ENCODE data around the gene DUOX1.
"Not testable (repeated sequence)": the region's sequence is repeated elsewhere in the genome, so short reads cannot be mapped to it uniquely, and the experiment has no call there.

The DUOX1 gene

DNA sequence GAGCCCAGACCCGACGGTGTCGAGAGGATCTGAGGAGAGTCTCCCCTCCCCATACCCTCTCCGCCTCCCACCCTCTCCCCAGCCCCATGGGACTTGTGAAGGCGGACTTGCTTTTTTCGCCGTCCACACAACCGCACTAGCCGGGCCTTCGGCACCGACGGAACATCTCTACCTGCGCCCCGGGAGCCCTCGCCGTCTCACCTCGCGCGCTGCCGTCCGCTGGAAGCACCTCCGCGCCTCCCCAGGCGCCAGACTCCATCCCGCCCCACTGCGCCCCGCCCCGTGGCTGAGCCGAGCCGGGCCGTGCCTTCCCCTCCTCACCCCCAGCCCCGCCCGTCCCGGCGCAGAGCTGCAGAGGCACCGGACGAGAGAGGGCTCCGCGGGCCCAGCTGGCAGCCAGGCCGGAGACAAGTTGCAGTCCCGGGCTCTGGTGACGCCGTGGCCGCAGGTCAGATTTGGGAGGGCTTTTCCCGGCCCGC is at the start of gene DUOX1, which contains the start of gene DUOXA1:
TSS of gene DUOX1 (plus strand) at position 344 of the 479 bp plus-strand sequence. CDS start 1,973 bp downstream, outside the sequence.
TSS of gene DUOXA1 (minus strand) at position 229 of the 479 bp plus-strand sequence. CDS start 6,865 bp downstream, outside the sequence.
- DNase-seq = peak; percentile 62

DNA sequence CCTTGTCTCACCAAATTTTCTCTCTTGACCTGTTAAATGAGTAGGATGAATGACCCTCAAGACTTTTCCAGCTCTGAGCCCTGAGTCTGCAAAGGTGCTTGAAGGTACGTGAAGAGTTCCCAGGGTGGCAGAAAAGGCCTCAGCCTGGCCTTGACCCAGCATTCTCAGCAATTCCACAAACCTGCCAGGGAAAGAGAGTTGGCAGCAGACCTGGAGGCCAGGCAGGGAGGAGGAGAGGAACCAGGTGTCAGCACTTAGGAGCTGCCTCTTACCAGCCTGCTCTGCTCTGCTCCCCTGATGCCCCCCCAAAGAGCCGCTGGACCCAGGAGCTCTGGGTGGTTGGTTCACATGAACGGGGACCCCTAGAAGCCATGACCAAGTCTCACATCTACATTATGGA is 49.2 kb upstream of the DUOX1 start:
- not testable (repeated sequence) for DNase-seq

GRCh38 chr15:45082412-45082811 is 47.4 kb upstream of the DUOX1 start:
- not testable (repeated sequence) for DNase-seq

- no peak for DNase-seq
Observed at GRCh38 chr15:45083223-45083622, 46.6 kb upstream of the DUOX1 start.

- no peak for DNase-seq
Observed at GRCh38 chr15:45084163-45084562, 45.6 kb upstream of the DUOX1 start.

- DNase-seq = no peak
Observed at GRCh38 chr15:45087513-45087912, 42.3 kb upstream of the DUOX1 start.

DNA sequence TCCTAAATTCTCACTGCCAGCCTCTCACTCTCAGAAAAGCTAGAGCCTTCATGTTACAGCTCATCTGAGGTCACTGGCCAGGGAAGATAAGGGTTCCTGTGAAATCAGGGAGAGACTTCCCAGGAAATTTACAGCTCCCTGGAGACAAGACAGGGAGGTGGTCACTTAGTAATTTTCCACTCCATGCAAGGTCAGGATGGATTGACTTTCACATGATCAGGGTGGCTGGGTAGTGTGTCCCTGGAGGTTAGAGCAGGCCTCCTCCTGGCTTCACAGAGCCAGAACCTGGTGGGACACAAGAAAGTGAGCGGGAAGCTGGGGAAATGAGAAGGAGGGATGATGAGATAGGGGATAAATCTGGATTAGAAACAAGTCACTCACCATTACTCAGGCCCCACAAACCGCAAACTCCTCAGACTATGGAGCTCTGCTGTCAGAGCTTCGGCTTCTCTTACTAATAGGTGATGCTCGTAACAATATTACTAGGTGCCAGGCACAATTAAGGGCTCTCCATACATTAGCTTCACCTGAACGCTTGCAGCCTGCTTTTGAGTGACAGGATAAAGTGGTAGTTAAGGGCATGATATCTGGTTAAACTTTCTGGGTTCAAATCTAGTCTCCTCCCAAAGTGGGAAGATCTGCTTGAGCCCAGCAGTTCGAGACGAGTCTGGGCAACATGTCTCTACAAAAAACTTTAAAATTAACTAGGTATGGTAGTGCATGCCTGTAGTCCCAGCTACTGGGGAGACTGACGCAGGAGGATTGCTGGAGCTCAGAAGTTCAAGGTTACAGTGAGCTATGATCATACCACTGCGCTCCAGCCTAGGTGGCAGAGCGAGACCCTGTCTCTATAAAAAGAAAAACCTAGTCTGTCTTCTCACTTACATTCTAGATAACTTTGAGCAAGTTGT is 40.7 kb upstream of the DUOX1 start:
- DNase-seq = no peak

DNA sequence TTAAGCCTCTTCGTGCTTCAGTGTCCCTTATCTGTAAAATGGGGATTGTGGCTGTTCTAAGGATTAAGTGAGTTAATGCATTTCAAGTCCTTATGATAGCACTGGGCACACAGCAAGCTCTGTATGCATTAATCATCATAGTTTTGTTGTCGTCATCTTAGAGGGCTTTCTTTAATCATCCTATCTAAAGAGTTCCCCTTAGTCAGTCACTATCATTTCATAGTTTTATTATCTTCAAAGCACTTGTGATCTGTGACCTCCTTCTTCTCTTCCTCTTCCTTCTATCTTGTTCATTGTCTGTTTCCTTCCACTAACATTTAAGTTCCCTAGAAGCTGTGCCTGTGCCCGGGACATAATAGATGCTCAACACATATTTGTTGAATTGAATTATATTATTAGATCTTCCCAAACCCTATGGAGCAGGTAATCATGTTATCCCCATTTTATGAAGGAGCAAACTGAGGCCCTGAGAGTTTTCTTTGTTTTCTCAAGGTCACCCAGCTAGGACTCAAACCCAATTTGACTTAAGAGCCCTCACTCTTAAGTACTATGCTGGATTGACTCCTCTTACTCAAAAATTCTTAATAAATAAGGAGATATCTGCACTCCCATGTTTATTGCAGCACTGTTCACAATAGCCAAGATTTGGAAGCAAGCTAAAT is 40.0 kb upstream of the DUOX1 start:
- no peak for DNase-seq

DNA sequence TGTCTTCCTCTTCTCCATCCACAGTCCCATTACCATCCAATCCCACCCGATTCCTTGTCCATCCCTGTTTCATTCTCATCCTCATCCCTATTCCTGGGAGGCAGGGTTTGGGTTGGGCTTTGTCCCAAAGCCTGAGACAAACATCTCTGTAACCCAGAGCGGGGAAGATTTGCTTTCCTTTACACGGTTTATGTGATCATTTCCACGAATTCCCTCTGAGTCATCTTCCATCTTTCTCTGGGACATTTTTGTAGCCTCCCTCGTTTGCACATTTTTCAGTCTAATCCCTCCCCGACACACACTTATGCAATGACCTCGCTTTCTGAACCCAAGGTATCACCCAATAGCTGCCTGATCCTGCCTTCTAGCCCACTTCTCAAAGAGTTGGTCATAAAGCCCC is 38.6 kb upstream of the DUOX1 start:
- DNase-seq = no peak

DNA sequence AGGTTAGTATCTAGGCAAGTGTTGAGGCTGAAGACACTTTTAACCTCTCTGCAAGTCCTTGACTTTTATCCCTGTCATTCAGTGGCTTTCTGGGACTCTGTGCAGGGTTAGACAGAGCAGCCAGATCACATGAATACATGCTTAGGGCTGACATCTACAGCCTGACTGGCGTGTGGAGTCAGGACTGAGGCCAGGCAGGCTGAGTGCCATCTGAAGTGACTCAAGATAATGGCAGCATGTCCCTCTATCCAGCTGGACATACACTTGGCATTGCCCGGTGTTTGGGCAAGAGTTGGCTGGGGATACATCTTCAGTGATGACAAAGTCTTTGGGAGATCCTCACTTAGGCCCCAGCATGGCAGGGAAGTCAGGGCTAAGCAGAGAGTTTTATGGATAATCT is 38.2 kb upstream of the DUOX1 start:
- no peak for DNase-seq

GRCh38 chr15:45093013-45093412 is 36.8 kb upstream of the DUOX1 start:
- DNase-seq = no peak

DNA sequence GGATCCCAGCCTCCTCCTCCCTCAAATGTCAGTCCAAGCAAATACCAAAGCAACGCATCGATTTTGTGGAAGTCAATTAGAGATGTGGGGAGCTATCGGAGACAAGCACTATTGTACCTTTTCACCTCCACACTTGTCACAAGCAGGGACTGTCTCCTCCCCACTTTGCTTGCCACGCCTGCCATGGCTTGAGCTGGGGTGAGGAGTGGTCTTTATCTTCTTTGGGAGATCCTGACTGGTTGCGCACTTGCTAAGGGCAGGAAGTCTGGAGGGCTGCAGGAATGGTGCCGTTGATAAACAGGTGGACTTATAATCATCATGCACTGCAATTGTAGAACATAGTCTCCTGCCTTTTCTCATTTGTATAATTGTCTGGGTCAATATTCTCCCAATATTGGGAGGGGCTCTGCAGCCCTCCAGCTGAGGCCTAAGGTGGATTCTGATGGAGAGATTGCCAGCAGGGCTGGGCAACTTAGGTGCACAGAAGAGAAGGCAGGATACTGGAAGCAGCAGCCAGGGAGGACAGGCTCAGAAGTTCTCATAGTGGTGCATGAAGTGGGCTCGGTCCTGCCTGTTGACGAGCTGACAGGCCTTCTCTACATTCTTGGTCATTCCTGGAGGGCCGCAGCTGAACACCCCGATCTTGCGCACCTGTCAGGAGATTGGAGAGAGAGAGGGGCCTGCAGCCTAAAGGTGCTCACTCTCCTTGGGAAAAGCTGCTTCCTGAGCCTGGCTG is 36.0 kb upstream of the DUOX1 start:
- DNase-seq = no peak

GRCh38 chr15:45094358-45094730 is 35.5 kb upstream of the DUOX1 start:
- DNase-seq = no peak

DNA sequence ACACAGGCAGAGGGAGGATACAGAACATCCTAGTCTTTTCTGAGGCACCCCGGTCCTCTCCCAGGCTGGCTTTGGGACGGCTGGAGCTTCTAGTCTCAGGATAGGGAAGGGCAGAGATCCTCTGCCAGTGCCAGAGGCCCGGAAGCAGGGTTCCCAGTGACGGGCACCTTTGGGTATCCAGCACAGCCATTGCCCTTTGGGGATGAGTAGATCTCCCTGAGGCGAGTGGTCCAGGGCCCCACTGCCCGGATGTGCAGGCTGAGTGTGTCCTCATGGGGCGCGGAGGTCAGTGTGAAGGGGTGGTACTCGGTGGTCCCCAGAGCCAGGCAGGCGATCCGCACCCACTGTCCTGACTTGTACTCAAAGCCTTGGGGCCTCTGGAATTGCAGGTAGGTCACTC is 34.1 kb upstream of the DUOX1 start:
- DNase-seq = no peak

DNA sequence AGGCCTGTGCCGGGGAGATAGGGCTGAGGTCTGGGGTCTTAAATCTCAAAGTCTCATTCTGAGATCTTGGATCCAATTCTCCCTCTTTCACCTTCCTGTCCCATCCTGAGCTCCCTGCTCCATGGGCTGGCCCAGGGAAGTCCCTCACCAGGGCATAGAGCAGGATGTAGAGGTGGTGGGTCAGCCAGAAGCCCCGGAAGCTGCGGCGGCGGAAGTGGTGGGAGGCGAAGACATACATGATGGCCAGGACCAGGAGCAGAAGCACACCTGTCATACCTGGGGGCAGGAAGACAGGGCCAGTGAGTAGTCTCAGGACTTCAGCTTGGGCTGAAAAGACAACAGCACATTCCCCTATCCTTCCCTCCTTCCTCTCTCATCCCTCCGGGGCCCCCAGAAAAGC is 32.3 kb upstream of the DUOX1 start:
- DNase-seq = no peak

DNA sequence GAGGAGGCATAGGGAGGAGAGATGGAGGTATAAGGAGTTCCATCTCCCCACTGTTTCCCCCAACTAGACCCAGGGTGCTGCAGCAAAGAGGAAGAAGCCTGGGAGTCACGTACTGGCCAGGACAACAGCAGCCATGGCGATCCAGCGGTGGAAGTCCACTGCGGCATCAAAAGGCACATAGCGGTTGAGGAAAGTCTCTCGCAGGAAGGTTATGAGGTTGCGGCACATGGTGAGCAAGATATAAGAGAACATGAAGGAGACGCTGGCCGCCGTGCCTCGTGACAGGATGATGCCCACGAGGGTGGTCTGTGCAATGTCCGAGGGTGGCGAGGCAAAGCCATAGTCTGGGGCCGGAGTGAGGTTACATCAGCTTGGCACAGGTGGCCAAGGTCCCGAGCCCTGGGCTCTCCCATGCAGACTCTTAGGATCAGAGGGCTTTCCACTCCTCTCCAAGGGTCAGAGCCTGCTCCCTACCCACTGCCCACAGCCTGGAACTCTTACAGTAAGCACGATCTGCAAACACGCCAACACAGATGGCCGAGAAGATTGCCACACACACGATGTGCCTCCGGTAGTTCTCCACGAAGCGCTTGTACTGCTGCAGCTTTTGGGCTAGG is 30.1 kb upstream of the DUOX1 start:
- DNase-seq = no peak

DNA sequence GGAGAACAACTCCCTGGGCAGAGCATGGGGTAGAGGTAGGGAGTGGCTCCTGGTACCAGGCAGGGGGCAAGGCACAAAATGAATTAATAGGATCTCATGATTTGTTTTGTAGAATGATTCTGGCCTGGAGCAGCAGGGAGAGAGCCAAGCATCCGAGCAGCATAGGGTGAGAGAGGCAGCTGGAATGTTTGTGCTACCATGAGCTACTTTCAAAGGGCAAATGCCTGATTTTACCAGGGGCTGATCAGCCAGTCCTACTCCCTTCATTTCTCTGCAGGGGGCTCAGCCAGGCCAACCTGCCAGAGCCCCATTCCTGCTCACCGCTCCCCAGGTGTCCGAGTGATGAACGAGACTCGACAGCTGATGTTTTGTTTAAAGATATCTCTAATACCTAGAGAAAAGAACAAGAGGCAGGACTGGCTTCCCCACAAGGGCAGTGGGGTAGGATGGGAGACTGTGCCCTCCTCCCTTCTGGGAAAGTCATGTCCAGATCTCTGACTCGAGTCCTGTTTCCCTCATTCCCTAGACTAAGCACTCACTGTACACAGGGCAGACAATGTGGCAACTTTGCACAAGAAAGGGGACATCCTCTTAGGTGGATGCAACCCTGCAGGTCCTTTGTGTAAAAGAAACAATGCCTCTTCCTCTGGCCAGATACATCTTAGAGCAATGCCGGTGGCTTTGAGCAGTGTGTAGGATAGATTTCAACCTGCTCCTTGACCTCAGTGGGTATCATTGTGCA is 28.7 kb upstream of the DUOX1 start:
- no peak for DNase-seq

DNA sequence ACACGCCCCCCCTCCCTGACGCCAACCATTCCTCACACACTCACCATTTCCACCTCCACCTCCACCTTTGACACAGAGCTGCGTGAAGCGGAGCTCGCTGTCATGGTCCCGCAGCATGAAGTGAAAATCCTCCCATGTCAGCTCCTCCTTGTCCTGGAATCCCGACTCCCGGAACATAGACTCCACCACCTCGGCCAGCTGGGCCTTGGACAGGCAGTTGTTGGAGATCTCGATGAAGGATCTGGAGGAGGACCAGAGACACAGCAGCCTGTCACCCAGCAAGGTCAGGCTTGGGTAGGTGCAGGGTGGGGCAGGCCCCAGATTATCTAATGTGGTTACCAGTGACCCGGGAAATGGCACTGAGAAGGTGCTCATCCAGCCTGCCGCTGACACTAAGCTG is 28.0 kb upstream of the DUOX1 start:
- no peak for DNase-seq

- no peak for DNase-seq
Observed at GRCh38 chr15:45102226-45102625, 27.6 kb upstream of the DUOX1 start.

DNA sequence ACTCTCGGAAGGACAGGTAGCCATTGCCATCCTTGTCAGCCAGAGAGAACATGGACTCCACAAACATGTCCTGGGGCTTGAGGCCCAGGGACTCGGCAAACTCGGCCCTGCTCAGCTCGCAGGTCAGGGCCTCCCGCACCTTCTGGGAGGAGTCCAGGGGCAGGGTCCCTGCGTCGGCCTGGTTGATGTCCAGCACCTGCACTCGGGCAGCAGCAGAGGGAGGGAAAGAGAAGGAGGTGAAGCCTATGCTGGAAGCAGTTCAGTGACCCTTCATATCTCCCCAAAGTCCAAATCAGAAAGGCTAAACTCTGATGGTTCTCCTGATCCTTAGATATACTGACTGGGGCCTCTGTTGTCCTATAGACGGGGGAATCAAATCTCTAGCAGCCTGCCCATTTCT is 25.6 kb upstream of the DUOX1 start:
- not testable (repeated sequence) for DNase-seq

DNA sequence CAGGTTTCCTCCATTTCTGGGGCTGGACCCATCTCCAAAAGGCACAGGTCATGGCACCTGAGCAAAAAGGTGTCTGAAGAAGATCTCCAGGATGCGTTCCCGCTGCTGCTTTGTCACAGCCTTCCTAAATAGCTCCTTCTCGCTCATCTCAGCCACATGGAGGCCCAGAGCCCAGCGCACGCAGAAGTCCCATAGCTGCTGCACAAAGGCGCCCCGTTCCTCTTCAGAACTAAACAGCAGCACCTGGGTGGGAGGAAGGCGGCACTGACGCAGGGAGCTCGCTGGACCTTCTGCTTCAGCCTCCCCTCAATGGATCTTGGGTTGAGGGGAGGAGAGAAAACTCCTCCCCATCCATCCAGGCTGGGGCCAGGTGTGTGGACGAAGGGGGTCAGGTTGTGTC is 24.2 kb upstream of the DUOX1 start:
- no peak for DNase-seq
